DMS79 (cell line): ENCODE measurements around the gene CPLX3.

Experiments used
- DNase-seq: peaks from one replicate; lab custom pipeline; 2025; lab: John Stamatoyannopoulos, UW

CPLX3 gene

GRCh38 chr15:74828835-74829234, 2.4 kb downstream of the CPLX3 start:
- DNase-seq, result no peak

GRCh38 chr15:74829486-74829885, 3.1 kb downstream of the CPLX3 start:
- DNase-seq, result no peak

DNA sequence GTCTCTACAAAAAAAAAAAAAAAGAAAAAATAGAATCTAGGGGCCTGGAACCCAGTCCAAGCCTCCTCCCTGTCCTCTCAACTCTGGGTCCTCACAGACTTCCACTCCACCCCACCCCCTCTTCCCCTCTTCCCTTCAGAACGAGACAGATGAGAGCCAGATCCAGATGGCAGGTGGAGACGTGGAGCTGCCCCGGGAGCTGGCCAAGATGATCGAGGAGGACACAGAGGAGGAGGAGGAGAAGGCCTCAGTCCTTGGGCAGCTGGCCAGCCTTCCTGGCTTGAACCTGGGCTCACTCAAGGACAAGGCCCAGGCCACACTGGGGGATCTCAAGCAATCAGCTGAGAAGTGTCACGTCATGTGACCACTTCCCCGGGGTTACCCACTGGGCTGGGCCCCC, 3.6 kb downstream of the CPLX3 start:
- no peak for DNase-seq

DNA sequence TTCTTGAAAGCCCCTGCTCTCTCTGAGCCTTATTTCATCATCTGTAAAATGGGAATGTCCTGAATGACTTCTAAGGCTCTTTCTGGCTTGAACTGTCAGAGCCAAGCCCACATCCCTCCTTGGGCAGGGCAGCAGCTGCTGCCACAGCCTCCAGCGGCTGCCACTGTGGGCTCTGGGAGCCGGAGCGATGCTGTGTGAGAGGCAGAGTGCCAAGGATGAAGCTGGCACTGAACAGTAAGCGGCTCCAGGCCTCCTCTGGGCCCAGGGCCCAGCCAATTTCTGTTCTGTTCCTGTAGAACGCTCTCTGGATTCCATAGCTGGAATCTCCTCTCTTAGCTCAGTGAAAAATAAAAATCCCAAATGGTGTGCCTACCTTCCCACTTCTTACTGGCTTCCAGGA, 4.4 kb downstream of the CPLX3 start:
- no peak for DNase-seq

- DNase-seq, result no peak
Measured at GRCh38 chr15:74831813-74832495, 5.5 kb downstream of the CPLX3 start.

DNA sequence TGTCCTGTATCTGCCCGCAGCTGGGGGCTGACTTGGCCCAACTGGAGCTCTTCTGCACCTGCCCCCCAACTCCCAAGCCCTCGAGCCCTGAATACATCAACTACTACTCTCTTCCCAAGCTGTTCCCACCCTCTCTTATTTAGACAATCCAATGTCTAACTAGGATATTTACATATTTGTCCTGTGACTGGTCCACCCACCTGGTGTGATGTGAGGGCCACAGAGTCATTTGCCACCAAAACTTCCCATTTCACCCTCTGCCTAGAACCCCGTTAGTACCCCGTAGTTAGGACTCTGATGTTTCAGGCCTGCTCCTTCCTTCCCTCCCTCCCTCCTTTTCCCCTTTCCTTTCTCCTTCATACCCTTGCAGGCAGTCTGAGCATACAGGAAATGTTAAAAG, 6.4 kb downstream of the CPLX3 start:
- DNase-seq, result no peak

- DNase-seq, result no peak
Measured at GRCh38 chr15:74833376-74834107, 7.1 kb downstream of the CPLX3 start.

GRCh38 chr15:74835312-74835823, 8.9 kb downstream of the CPLX3 start:
- no peak for DNase-seq

DNA sequence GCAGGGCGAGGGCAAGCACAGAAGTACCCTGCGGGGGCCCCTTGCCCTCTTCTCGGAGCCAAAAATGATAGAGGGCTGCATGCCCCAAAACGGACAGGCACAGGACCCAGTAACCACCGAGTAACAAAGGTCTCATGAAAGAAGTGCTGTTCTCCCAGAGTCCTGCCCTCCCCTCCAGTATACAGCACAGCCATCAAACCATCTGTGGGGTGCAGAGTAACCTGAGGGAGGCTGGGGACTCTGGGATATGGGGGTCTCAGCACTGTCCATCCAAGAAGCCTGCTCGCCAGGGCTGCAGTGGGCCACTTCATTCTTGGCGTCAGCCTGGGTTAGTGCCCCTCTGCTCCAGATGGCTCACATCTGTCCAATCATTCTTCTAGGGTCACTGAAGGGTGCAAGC, 10.4 kb downstream of the CPLX3 start:
- DNase-seq, result no peak

DNA sequence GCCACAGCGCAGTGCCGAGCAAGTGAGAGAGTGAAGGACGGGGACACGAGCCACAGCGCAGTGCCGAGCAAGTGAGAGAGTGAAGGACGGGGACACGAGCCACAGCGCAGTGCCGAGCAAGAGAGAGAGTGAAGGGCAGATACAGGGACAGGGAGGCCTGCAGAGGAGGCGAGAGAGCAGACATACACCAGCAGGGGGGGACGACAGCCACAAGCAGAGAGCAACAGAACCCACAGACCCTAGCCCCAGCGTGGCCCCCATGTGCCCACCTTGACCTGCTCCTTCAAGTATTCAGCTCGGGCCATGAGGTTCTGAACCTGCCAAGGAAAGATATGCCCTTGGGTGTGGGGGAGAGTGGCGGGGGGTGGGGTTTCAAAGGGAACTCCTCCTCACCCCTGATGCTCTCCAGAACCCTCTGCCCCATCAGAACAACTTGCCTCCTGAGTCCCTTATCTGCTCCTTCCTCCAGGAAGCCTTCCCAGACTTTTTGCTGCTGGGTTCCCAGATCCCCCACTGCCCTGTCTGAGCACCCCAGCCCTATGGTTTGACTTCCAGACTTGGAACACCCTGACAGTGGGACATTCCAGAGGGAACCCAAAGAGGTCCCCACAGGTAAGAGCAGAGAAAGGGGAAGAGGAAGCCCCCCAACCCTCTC, 11.2 kb downstream of the CPLX3 start:
- no peak for DNase-seq

- DNase-seq, result no peak
Measured at GRCh38 chr15:74838137-74838516, 11.7 kb downstream of the CPLX3 start.

DNA sequence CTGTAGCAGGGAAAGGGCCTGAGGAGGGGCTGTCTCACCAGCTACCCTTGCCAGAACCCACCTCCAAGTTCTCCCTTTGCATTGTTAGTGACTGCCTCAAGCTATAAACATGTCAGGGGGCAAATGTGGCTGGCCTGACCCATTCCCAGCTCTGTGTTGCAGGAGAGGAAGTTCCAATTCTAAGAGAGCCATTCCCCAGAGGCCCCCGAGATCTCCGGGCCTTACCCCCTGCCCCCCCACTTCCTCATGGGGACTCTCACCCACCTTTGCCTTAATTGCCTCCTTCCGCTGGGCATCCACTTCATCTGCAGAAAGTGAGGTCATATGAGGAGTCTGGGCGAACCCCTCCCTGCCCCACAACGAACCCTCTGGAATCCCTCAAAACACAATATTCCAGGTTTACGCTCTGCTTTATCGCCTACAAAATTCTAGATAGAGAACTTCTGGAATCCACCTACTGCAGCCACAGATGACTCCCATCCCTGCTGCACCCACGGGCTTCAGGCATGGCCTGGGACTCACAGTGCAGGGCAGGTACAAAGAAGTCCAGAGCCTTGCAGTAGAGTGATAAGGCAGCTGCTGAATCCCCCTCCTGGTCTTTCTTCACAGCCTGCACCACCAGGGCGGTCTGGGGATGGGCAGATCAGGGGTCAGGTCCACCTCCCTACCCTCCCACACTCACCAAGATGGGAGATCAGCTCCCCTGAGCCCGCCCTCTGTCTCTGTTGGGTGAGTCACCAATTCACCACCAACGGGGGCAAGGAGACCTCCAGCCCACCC, 12.5 kb downstream of the CPLX3 start:
- no peak for DNase-seq

GRCh38 chr15:74839526-74840395, 13.3 kb downstream of the CPLX3 start:
- no peak for DNase-seq

- DNase-seq, result no peak
Measured at GRCh38 chr15:74840851-74841775, 14.7 kb downstream of the CPLX3 start.

- no peak for DNase-seq
Measured at GRCh38 chr15:74841891-74842373, 15.5 kb downstream of the CPLX3 start.

DNA sequence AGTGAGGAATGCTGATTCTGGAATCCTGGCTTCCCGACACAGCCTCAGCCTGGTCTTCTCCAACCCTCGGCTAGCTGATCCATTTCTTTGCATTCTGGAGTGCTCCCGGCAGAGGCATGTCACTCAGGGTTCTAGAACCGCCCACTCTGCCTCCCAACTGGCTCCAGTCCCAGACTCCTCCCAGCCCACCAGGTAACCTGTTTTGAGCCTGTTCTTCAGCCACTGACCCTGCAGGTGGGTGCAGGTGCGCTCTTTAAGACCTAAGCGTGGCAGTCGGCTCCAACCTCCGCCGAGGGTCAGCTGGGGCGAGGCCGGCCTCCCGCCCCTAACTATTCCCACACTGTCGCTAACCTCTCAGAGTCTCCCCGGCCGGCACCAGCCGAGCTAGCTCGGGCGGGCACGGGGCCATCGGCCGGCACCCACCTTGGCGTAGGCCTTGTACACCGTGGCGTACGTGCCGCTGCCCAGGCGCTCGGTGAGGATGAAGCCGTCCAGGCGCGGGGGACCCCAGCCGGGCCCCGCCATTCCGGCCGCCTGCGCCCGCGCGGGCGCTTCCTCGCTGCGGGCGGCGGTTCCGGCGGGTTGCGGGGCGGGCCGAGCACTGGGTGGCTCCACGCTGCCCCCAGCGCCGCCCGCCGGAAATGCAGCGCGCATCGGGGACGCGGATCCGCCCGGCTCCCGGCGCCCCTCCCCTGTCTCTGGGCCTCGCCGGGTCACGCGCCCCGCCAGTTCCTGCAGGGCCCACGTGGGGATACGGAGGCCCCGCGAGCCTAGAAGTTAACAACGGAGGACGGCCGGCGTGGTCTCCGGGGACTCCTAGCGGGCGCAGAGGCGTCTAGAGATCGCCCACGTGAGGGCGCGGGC, 16.4 kb downstream of the CPLX3 start, which contains the start of gene ULK3:
ULK3 (minus strand) TSS at position 576 of the 864 bp plus-strand sequence; CDS start at position 525, 51 bp downstream.
- peak; percentile 55 for DNase-seq

- no peak for DNase-seq
Measured at GRCh38 chr15:74843445-74843828, 17.0 kb downstream of the CPLX3 start.

DNA sequence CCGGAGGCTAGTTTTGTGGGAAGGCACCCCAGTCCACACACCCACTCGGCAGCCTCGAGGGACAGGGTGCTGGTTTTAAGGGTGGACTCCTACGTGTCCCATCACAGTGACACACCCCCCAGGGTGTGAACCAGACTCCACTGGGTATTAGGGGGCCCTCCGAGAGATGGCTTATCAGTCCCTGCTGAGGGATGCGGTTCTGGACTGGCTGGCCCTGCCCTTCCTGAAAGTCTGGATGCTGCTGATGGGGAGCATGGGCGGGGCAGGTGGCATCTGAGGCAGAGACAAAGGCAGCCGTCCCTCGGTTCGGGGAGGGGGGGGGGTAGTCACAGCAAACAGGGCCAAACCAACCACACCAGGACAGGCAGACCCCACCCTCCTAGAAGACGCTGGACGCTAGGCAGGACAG, 17.5 kb downstream of the CPLX3 start:
- DNase-seq, result no peak
